ENCODE measurements around the gene GUCA2B. TPM values are rescaled to one million over a fixed set of nuclear protein-coding genes. Genes with fewer than 3 reads are reported as not detected.

Gene GUCA2B
- total RNA-seq, 1 donor from 2014 or later, result not detected

GRCh38 chr1:42128499-42128898, 24.7 kb upstream of the GUCA2B start:
- Mint-ChIP-seq H3K4me1 (peaks cover 16% of the 10 kb centered on the region), H3K4me3 (no peak overlapping the region), H3K27ac (no peak overlapping the region), H3K36me3 (no peaks in the 10 kb centered on the region), H3K27me3 (ENCODE audit: low read depth) (peaks cover 8% of the 10 kb centered on the region), H3K9me3 (peaks cover 1% of the 10 kb centered on the region)
- no peak for TF ChIP-seq CTCF (IDR thresholded peaks at IDR 0.05; ENCODE audit: unreplicated experiment)
- no peak for DNase-seq (ENCODE audit: low spot score in 2 of 2, unreplicated experiment in 2 of 2)

- no peak overlapping the region for H3K4me3 Mint-ChIP-seq
- H3K4me1 Mint-ChIP-seq, result peaks cover 16% of the 10 kb centered on the region
- peaks cover 8% of the 10 kb centered on the region for H3K27me3 Mint-ChIP-seq (ENCODE audit: low read depth)
- H3K27ac Mint-ChIP-seq, result no peak overlapping the region
- TF ChIP-seq CTCF (IDR thresholded peaks at IDR 0.05; ENCODE audit: unreplicated experiment), result no peak
- H3K36me3 Mint-ChIP-seq, result no peaks in the 10 kb centered on the region
- no peak for DNase-seq (ENCODE audit: low spot score in 2 of 2, unreplicated experiment in 2 of 2)
- no peaks in the 10 kb centered on the region for H3K9me3 Mint-ChIP-seq
Measured at GRCh38 chr1:42128964-42129363, 24.2 kb upstream of the GUCA2B start.

GRCh38 chr1:42130061-42130660, 23.0 kb upstream of the GUCA2B start:
- H3K4me3 Mint-ChIP-seq, result no peak overlapping the region
- DNase-seq (ENCODE audit: low spot score in 2 of 2, unreplicated experiment in 2 of 2), result no peak
- no peaks in the 10 kb centered on the region for H3K36me3 Mint-ChIP-seq
- H3K27me3 Mint-ChIP-seq (ENCODE audit: low read depth), result peaks cover 14% of the 10 kb centered on the region
- H3K4me1 Mint-ChIP-seq, result peaks cover 16% of the 10 kb centered on the region
- H3K27ac Mint-ChIP-seq, result no peak overlapping the region
- TF ChIP-seq CTCF (IDR thresholded peaks at IDR 0.05; ENCODE audit: unreplicated experiment), result no peak
- no peaks in the 10 kb centered on the region for H3K9me3 Mint-ChIP-seq

- Mint-ChIP-seq H3K4me1 (peaks cover 7% of the 10 kb centered on the region), H3K36me3 (no peaks in the 10 kb centered on the region), H3K27me3 (ENCODE audit: low read depth) (peaks cover 19% of the 10 kb centered on the region), H3K27ac (no peak overlapping the region), H3K9me3 (no peaks in the 10 kb centered on the region), H3K4me3 (no peak overlapping the region)
- DNase-seq (ENCODE audit: low spot score in 2 of 2, unreplicated experiment in 2 of 2), result no peak
- no peak for TF ChIP-seq CTCF (IDR thresholded peaks at IDR 0.05; ENCODE audit: unreplicated experiment)
Measured at GRCh38 chr1:42133390-42133789, 19.8 kb upstream of the GUCA2B start.

GRCh38 chr1:42133809-42134526, 19.2 kb upstream of the GUCA2B start:
- Mint-ChIP-seq H3K27me3 (ENCODE audit: low read depth) (peaks cover 19% of the 10 kb centered on the region), H3K36me3 (no peaks in the 10 kb centered on the region), H3K4me1 (peaks cover 1% of the 10 kb centered on the region), H3K27ac (no peak overlapping the region), H3K9me3 (no peaks in the 10 kb centered on the region), H3K4me3 (no peak overlapping the region)
- TF ChIP-seq CTCF (IDR thresholded peaks at IDR 0.05; ENCODE audit: unreplicated experiment), result no peak
- no peak for DNase-seq (ENCODE audit: low spot score in 2 of 2, unreplicated experiment in 2 of 2)
